HL-60 (cell line): ENCODE results near the gene ABCB10.

Source experiments
- DNase-seq, 2 experiments: peaks; one replicate each; pipeline ENCODE4 v3.0.0-alpha.2; 2010 to 2020; ENCODE audit warnings: low read depth in 1 of 2, low spot score in 1 of 2
- H3K27ac ChIP-seq: fragments of 250-450 bp; sonication (Bioruptor Pico); replicated peaks from 2 replicates; pipeline ENCODE4 v1.5.1; 2020; ENCODE audit warnings: mild to moderate bottlenecking, moderate library complexity
- H3K27me3 ChIP-seq: fragments of 250-450 bp; sonication (Bioruptor Pico); 2 replicates; pipeline ENCODE4 v1.5.1; 2021; ENCODE audit warnings: mild to moderate bottlenecking, moderate library complexity; ENCODE audit not compliant: insufficient read depth, poor library complexity, severe bottlenecking
- H3K4me3 ChIP-seq: replicated peaks from 2 replicates; pipeline ENCODE4 v1.5.1; 2011; ENCODE audit warnings: mild to moderate bottlenecking, control low read depth, low read length; ENCODE audit not compliant: insufficient read depth
- GABPA ChIP-seq: IDR thresholded peaks from 2 replicates; pipeline ENCODE4 v1.6.1; 2012; ENCODE audit warnings: low read depth
- POLR2AphosphoS5 ChIP-seq: IDR thresholded peaks from 2 replicates; pipeline ENCODE4 v1.6.1; 2012; ENCODE audit warnings: low read depth
- SPI1 ChIP-seq: IDR thresholded peaks from 2 replicates; pipeline ENCODE4 v1.6.1; 2012; ENCODE audit warnings: low read depth, mild to moderate bottlenecking, borderline replicate concordance
- TF ChIP-seq, protein P1 (sequence below): IDR thresholded peaks from one replicate; pipeline ENCODE4 v1.5.1; 2011; ENCODE audit warnings: low read length, control low read depth, inconsistent platforms; ENCODE audit not compliant: insufficient read depth
- TF ChIP-seq, protein P2 (sequence below): IDR thresholded peaks from 2 replicates; pipeline ENCODE4 v1.6.1; 2012; ENCODE audit warnings: low read depth; ENCODE audit not compliant: insufficient replicate concordance

ABCB10 gene

DNA sequence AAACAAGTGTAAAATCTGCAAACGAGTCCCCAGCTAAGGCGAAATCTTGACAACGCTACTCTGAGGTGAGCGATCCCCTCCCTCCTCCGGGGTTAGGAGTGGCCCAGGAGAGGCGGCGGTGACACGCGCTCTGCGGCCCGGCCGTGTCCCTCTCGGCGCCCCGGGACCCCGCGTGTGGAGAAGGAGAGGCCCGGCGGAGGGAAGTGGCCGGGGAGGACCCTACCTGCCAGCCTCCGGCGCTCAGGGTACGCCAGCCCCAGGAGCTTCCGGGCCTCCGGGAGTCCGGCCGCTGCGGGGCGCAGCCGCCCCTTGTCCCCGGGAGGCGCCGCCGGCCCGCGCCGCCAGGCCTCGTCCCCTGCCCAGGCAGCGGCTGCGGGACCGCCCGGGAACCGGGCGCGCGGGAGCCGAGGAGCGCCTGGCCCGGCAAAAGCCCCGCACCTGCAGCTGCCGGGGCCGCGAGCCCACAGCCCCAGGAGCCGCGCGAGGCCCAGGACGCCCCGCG, 543 bp downstream of the ABCB10 start:
- no peaks in the 10 kb centered on the region for H3K27me3 ChIP-seq
- H3K4me3 ChIP-seq: peak overlapping the region; percentile 57
- TF ChIP-seq SPI1 (no peak), POLR2AphosphoS5 (no peak), GABPA (no peak)
- TF ChIP-seq, protein P1, sequence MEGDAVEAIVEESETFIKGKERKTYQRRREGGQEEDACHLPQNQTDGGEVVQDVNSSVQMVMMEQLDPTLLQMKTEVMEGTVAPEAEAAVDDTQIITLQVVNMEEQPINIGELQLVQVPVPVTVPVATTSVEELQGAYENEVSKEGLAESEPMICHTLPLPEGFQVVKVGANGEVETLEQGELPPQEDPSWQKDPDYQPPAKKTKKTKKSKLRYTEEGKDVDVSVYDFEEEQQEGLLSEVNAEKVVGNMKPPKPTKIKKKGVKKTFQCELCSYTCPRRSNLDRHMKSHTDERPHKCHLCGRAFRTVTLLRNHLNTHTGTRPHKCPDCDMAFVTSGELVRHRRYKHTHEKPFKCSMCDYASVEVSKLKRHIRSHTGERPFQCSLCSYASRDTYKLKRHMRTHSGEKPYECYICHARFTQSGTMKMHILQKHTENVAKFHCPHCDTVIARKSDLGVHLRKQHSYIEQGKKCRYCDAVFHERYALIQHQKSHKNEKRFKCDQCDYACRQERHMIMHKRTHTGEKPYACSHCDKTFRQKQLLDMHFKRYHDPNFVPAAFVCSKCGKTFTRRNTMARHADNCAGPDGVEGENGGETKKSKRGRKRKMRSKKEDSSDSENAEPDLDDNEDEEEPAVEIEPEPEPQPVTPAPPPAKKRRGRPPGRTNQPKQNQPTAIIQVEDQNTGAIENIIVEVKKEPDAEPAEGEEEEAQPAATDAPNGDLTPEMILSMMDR: no peak
- TF ChIP-seq, protein P2, sequence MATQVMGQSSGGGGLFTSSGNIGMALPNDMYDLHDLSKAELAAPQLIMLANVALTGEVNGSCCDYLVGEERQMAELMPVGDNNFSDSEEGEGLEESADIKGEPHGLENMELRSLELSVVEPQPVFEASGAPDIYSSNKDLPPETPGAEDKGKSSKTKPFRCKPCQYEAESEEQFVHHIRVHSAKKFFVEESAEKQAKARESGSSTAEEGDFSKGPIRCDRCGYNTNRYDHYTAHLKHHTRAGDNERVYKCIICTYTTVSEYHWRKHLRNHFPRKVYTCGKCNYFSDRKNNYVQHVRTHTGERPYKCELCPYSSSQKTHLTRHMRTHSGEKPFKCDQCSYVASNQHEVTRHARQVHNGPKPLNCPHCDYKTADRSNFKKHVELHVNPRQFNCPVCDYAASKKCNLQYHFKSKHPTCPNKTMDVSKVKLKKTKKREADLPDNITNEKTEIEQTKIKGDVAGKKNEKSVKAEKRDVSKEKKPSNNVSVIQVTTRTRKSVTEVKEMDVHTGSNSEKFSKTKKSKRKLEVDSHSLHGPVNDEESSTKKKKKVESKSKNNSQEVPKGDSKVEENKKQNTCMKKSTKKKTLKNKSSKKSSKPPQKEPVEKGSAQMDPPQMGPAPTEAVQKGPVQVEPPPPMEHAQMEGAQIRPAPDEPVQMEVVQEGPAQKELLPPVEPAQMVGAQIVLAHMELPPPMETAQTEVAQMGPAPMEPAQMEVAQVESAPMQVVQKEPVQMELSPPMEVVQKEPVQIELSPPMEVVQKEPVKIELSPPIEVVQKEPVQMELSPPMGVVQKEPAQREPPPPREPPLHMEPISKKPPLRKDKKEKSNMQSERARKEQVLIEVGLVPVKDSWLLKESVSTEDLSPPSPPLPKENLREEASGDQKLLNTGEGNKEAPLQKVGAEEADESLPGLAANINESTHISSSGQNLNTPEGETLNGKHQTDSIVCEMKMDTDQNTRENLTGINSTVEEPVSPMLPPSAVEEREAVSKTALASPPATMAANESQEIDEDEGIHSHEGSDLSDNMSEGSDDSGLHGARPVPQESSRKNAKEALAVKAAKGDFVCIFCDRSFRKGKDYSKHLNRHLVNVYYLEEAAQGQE: no peak
- peak overlapping the region; percentile 95 for H3K27ac ChIP-seq
- DNase-seq: peak in 1 of 2 experiments; percentile 44

DNA sequence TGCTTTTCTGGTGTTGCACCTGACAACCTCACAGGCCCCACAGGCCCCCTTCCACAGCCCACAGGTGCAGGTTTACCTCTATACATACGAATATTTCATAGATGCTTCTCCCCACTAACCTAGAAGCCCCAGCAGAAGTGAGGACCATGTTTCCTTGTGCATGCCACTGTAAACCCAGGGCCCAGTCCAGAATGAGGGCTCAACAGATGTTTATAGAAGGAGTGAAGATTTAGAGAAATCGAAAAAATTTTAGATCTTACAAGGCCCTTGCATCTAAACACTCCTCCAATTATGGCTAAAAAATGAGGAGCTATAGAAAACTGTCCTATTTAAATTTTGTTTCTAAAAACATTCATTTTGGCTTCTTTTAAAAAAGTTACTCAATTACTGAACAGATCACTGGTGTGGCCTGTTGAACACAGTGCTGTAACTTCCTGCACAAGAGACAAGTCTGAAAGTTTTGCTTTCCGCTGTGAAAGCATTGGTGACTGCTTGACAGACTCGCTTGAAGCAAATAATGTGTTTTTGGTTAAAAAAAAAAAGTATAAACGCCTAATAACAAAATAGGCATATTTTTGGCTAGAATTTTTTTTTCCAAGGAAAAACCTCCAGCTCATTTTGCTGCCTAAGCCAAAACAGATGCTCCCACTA, 1.2 kb downstream of the ABCB10 start:
- no peaks in the 10 kb centered on the region for H3K27me3 ChIP-seq
- H3K4me3 ChIP-seq: peak overlapping the region; percentile 57
- H3K27ac ChIP-seq: peak overlapping the region; percentile 95
- peak in 1 of 2 experiments; percentile 54 for DNase-seq
- TF ChIP-seq POLR2AphosphoS5 (no peak), GABPA (0 out of 2 replicates have a peak, but pooled peaks have one; percentile 4)
- TF ChIP-seq, protein P1: no peak

DNA sequence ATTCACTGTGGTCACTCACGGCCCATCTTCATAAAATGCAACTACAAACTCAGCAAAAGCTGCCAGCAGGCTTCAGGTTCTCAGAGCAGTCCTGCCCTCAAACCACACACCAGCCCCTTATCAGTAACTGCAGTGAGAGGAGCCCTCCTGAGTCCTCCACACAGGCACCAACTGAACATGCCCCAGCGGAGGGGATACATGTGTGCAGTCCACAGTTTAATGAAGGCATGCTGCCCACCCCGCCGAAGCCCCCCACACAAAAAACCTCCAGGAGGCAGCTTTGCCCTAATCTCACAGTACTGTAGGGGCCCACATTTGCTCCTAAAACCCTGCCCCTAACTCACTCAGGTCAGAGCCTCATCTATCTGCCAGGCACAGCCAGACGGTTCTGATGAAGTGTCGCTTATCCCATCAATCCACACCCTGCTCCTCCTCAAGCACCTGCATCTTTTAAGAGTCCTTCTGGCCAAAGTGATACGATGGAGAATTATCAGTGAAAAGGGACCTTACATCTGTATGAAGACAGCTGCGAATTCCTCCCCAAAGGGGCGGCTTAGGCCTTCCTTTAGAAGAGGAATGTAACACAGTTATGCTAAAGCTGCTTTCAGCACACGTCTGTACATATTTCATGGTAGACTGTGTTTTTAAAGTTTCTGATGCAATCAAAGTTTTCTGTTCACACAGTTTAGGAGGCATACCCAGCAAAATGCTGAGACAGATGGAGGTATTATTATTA, 3.5 kb downstream of the ABCB10 start:
- TF ChIP-seq, protein P1: no peak
- peak; percentile 34; the same call in 1 of the 2 replicates for TF ChIP-seq POLR2AphosphoS5
- DNase-seq: peak in 1 of 2 experiments; percentile 56
- Histone ChIP-seq H3K27me3 (no peaks in the 10 kb centered on the region), H3K4me3 (peak overlapping the region; percentile 57), H3K27ac (peak overlapping the region; percentile 95)

DNA sequence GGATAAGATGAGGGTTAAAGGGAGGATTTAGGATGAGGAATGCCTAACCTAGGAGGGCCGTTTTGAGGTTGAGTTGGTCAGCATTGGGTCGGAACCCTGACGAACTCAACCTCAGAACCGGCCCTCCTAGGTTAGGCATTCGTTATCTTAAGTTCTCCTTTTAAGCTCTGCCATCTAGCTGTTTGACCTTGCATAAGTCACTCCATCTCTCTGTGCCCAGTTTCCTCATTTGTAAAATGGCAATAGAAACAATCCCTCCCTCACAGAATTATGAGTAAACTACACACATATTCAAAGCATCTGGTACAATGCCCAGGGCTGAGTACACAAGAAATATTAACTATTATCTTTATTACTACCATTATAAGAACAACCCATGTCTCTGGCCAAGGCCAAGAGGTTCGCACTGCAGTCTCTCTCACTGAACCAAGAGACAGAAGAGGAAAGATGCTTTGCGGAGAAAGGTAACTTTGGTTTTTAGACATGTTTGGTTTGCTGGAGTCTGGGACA, 4.8 kb downstream of the ABCB10 start:
- TF ChIP-seq SPI1 (no peak), GABPA (no peak), POLR2AphosphoS5 (no peak)
- TF ChIP-seq, protein P1: no peak
- TF ChIP-seq, protein P2: no peak
- peak overlapping the region; percentile 95 for H3K27ac ChIP-seq
- peak in 1 of 2 experiments; percentile 52 for DNase-seq
- H3K4me3 ChIP-seq: peak overlapping the region; percentile 9; the same call in 1 of the 2 replicates
- H3K27me3 ChIP-seq: no peaks in the 10 kb centered on the region
